ENCODE measurements around the gene STMP1.
A peak's percentile ranks its signal among the peaks of the same experiment; 100 is the strongest.
"Not testable (repeated sequence)": the region's sequence is repeated elsewhere in the genome, so short reads cannot be mapped to it uniquely, and the experiment has no call there.

STMP1 gene

DNA sequence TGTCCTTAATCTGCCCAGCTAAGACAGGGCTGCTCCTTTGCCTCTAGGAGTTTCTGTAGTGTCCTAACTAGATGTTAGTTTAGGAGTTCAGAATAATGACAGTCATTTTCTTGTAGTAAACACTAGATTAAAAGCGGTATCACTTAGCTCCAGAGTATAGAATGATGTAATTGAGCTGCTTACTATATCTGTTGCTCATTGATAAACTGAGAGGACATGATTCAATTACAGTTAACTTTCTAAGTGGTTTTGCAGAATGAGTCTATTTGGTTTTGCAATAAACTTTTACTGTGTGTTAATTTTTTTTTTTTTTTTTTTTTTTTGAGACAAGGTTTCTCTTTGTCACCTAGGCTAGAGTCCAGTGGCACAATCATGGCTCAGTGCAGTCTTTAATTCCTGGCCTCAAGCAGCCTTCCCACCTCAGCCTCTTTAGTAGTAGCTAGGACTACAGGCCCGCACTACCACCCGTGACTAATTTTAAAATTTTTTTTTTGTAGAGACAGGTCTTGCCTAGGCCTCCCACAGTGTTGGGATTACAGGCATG, 1.8 kb downstream of the STMP1 start:
- CTCF ChIA-PET = interaction anchor here (0.7 kb wide), 1 partner anchor 188 kb away, joined by 4 read pairs; no protein-coding TSS in a partner anchor
- TF ChIP-seq, protein P1, sequence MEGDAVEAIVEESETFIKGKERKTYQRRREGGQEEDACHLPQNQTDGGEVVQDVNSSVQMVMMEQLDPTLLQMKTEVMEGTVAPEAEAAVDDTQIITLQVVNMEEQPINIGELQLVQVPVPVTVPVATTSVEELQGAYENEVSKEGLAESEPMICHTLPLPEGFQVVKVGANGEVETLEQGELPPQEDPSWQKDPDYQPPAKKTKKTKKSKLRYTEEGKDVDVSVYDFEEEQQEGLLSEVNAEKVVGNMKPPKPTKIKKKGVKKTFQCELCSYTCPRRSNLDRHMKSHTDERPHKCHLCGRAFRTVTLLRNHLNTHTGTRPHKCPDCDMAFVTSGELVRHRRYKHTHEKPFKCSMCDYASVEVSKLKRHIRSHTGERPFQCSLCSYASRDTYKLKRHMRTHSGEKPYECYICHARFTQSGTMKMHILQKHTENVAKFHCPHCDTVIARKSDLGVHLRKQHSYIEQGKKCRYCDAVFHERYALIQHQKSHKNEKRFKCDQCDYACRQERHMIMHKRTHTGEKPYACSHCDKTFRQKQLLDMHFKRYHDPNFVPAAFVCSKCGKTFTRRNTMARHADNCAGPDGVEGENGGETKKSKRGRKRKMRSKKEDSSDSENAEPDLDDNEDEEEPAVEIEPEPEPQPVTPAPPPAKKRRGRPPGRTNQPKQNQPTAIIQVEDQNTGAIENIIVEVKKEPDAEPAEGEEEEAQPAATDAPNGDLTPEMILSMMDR (conservative IDR thresholded peaks at IDR 0.05; ENCODE audit: low read depth) = no peak
- no peak for DNase-seq (ENCODE audit: low spot score)
- H3K27ac ChIP-seq = peak overlapping the region; percentile 97
- POLR2A ChIA-PET (ENCODE audit: low non-redundant PET) = interaction anchor here (0.7 kb wide), 1 partner anchor 373 kb away, joined by 9 read pairs; no protein-coding TSS in a partner anchor

DNA sequence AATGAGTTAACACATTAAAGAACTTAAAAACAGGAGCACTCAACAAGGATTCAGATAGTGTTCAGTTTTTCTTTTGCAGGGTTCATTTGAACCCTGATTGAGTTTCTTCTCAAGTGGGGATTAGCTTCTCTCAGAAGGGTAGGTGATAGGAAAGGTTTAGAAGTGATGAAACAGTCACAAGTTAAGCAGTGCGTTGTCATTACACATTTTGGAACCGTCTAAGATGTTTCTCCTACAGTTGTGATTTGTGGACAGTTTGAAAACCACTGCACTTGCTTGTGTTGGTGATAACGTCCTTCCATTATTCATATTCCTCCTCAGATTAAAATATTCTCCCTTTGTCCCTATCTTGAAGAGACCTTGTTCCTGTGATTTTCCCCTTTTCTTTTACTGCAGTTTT, 2.7 kb downstream of the STMP1 start:
- H3K27ac ChIP-seq = no peak overlapping the region
- TF ChIP-seq, protein P1 (conservative IDR thresholded peaks at IDR 0.05; ENCODE audit: low read depth) = no peak
- no peak for DNase-seq (ENCODE audit: low spot score)
- ChIA-PET CTCF (no interaction called here), POLR2A (ENCODE audit: low non-redundant PET) (no interaction called here)

DNA sequence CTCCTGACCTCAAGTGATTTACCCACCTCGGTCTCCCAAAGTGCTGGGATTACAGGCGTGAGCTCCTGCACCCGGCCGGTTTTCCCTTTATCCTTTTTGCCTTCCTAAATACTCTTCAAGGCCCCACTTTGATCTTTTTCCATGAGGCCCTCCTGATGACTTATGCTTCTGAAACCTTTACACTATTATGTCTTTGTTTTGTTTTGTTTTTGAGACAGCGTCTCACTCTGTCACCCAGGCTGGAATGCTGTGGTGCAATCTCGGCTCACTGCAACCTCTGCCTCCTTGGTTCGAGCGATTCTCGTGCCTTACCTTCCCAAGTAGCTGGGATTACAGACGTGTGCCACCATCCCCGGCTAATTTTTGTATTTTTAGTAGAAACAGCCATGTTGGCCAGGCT, 3.8 kb downstream of the STMP1 start:
- POLR2A ChIA-PET (ENCODE audit: low non-redundant PET) = no interaction called here
- TF ChIP-seq, protein P1 (conservative IDR thresholded peaks at IDR 0.05; ENCODE audit: low read depth) = no peak
- DNase-seq (ENCODE audit: low spot score) = no peak
- CTCF ChIA-PET = no interaction called here
- H3K27ac ChIP-seq = peak overlapping the region; percentile 35

DNA sequence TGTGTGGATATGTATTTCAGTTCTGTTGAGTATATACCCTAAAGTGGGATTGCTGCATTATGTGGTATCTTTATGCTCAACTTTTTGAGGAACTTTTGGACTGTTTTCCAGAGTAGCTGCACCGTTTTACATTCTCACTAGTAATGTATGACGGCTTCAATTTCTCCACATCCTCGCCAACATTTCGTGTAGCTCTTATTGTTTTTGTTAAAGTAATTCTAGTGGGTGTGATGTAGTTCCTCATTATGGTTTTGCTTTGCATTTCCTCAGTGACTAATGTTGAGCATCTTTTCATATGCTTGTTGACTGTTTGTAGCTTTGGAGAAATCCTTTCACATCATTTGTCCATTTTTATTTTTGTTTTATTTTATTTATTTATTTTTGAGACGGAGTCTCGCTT, 4.5 kb downstream of the STMP1 start:
- POLR2A ChIA-PET (ENCODE audit: low non-redundant PET) = no interaction called here
- H3K27ac ChIP-seq = no peak overlapping the region
- TF ChIP-seq, protein P1 (conservative IDR thresholded peaks at IDR 0.05; ENCODE audit: low read depth) = no peak
- DNase-seq (ENCODE audit: low spot score) = no peak
- CTCF ChIA-PET = no interaction called here

DNA sequence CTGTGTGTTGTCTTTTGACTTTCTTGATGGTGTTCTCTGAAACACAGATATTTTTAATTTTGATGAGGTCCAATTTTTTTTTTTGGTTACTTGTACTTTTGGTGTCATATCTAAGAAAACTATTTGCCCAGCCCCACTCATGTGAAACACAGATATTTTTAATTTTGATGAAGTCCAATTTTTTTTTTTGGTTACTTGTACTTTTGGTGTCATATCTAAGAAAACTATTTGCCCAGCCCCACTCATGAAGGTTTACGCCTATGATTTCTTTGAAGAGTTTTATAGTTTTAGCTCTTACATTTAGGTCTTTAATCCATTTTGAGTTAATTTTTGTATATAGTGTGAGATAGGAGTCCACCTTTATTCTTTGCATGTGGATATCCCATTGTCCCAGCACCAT, 5.3 kb downstream of the STMP1 start:
- DNase-seq (ENCODE audit: low spot score); H3K27ac ChIP-seq; CTCF ChIA-PET; POLR2A ChIA-PET (ENCODE audit: low non-redundant PET): not testable (repeated sequence)

DNA sequence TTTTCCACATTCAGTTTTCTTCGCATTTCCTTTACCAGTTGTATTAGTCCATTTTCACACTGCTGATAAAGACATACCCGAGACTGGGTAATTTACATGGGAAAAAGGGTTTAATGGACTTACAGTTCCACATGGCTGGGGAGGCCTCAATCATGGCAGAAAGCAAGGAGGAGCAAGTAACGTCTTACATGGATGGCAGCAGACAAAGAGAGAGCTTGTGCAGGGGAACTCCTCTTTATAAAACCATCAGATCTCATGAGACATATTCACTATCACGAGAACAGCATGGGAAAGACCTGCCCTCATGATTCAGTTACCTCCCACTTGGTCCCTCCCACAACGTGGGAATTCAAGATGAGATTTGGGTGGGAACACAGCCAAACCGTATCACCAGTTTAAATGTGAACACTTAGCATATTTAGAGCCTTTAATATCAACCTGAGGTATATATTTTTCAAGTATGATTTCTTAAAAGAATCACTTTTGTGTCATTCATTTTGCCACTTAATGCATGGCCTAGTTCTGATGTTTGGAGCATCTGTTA, 6.6 kb downstream of the STMP1 start:
- POLR2A ChIA-PET (ENCODE audit: low non-redundant PET); H3K27ac ChIP-seq; CTCF ChIA-PET; DNase-seq (ENCODE audit: low spot score): not testable (repeated sequence)

DNA sequence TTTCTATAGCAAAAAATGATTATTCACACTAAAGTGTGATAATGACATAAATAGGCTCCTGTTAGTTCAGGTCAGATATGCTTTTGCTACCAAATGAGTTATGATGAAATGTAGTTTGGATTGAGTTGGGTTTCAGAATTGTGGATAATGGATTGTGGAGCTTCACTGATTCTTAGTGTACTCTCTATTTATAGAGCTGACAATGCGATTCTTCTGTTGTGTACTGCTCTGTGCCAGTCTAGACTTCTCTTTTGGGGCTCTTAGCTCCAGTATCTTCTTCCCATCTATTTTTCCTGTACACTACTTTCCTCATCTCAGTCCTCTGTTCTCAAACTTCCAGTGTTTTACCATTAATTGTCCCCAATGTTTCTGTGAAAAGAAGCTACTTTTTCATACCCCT, 7.5 kb downstream of the STMP1 start:
- CTCF ChIA-PET = no interaction called here
- H3K27ac ChIP-seq = no peak overlapping the region
- DNase-seq (ENCODE audit: low spot score) = no peak
- TF ChIP-seq, protein P1 (conservative IDR thresholded peaks at IDR 0.05; ENCODE audit: low read depth) = no peak
- POLR2A ChIA-PET (ENCODE audit: low non-redundant PET) = no interaction called here

DNA sequence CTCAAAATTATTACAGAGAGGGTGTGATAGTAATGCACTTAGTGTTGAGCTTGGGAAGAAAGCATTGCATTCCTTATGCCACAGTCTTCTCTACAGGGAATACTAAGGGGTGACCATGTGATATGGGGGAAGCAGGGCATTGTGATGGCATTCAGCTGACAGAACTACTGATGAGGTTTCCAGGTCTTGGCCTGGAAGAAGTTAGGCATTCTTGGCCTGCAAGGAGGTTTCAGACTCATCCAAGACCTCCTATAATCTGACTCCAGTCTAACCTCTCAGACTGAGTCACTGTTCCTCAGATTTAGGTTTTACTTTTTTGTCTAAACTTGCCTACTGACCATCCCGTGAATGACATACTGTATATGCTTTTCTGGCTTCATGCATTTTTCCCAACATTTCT, 7.9 kb downstream of the STMP1 start:
- CTCF ChIA-PET = no interaction called here
- H3K27ac ChIP-seq = no peak overlapping the region
- POLR2A ChIA-PET (ENCODE audit: low non-redundant PET) = no interaction called here
- TF ChIP-seq, protein P1 (conservative IDR thresholded peaks at IDR 0.05; ENCODE audit: low read depth) = no peak
- peak; percentile 64 for DNase-seq (ENCODE audit: low spot score)

Data from RWPE1 (cell line).